Spleen (tissue), 7 donors: ENCODE data around the gene ALK.

ENCODE experiments used
- POLR2A ChIP-seq, 3 donors: fragments of 450-650 bp; IDR thresholded peaks; one replicate each; pipeline ENCODE4 v1.5.1; 2017; ENCODE audit warnings: antibody characterized with exemption in 3 of 3, mild to moderate bottlenecking in 1 of 3
- POLR2AphosphoS5 ChIP-seq, 3 donors: sonication (generic); formaldehyde crosslinking; IDR thresholded peaks; one replicate each; pipeline ENCODE4 v1.5.1; 2017; ENCODE audit warnings: antibody characterized with exemption in 3 of 3
- TF ChIP-seq, protein P1 (sequence below), 11 experiments: fragments of 200-600 bp in 7 of 11; fragments of 450-650 bp in 4 of 11; sonication (generic) in 4 of 11; IDR thresholded peaks in 8 of 11; conservative IDR thresholded peaks in 3 of 11; 1 replicate in 7 of 11; 2 replicates in 4 of 11; pipeline versions ENCODE4 v1.4.0 to v1.8.0; 2016 to 2021; ENCODE audit warnings: antibody characterized with exemption in 11 of 11, inconsistent platforms in 4 of 11, mild to moderate bottlenecking in 1 of 11
- donor health status: DM: no; HTN: no; CAD: no; lungs with moderate emphysema.
- donor health status: DM: no; HTN: no; CAD: no.
- donor health status: DM: no; HTN: no; CAD: no.

DNA sequence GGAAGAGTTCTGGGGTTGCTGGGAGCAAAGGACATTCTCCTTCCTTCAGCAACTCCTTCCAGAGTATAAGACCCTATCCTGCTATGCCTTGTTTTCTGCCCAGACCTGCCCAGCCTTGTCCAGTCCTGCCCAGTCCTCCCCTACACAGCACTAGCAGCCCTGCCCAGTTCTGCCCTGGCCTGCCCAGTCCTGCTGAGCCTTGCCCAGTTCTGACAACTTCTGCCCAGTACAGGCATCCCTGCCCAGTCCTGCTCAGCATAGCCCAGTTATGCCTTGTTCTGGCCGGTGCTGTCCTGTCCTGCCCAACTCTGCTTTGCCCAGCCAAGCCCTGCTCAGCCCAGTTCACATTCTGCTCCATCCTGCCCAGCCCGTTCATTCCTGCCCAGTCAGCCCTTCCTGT is 44.9 kb upstream of the ALK start:
- TF ChIP-seq, protein P1, sequence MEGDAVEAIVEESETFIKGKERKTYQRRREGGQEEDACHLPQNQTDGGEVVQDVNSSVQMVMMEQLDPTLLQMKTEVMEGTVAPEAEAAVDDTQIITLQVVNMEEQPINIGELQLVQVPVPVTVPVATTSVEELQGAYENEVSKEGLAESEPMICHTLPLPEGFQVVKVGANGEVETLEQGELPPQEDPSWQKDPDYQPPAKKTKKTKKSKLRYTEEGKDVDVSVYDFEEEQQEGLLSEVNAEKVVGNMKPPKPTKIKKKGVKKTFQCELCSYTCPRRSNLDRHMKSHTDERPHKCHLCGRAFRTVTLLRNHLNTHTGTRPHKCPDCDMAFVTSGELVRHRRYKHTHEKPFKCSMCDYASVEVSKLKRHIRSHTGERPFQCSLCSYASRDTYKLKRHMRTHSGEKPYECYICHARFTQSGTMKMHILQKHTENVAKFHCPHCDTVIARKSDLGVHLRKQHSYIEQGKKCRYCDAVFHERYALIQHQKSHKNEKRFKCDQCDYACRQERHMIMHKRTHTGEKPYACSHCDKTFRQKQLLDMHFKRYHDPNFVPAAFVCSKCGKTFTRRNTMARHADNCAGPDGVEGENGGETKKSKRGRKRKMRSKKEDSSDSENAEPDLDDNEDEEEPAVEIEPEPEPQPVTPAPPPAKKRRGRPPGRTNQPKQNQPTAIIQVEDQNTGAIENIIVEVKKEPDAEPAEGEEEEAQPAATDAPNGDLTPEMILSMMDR (IDR thresholded peaks at IDR 0.05 in 8 of 11, conservative IDR thresholded peaks at IDR 0.05 in 3 of 11): no peak
- TF ChIP-seq POLR2AphosphoS5 (IDR thresholded peaks at IDR 0.05) (no peak), POLR2A (IDR thresholded peaks at IDR 0.05) (no peak)
